Measurements from ENCODE around the gene MUC2. TPM values are rescaled to one million over a fixed set of nuclear protein-coding genes. Genes with fewer than 3 reads are reported as not detected.

MUC2 gene
- total and polyA plus RNA-seq, 7 experiments from 2014 or later: not detected

- Histone ChIP-seq H3K4me3 (ENCODE audit: low read length) (no peak overlapping the region), H3K27me3 (ENCODE audit: control insufficient read depth in 2 of 2, insufficient read depth in 2 of 2, low read length in 2 of 2) (no peaks in the 10 kb centered on the region), H3K36me3 (ENCODE audit: control insufficient read depth in 2 of 3, insufficient read depth in 3 of 3, low read length in 3 of 3) (no peaks in the 10 kb centered on the region), H3K9me3 (ENCODE audit: control insufficient read depth in 2 of 3, low read length in 3 of 3) (no peaks in the 10 kb centered on the region), H3K27ac (ENCODE audit: low read depth, low read length) (no peak overlapping the region), H3K4me1 (ENCODE audit: control insufficient read depth in 2 of 2, insufficient read depth in 2 of 2, low read length in 2 of 2) (no peaks in the 10 kb centered on the region)
- Mint-ChIP-seq H3K4me1 (peaks cover 0 to 6% (median 0%) of the 10 kb centered on the region in 7 donors), H3K9me3 (no peaks in the 10 kb centered on the region), H3K36me3 (no peaks in the 10 kb centered on the region), H3K27me3 (no peaks in the 10 kb centered on the region), H3K4me3 (no peak overlapping the region), H3K27ac (no peak overlapping the region)
- ChIA-PET POLR2A (no interaction called here), CTCF (interaction anchor here (0.8 kb wide), 1 partner anchor 391 kb away, joined by 3 read pairs; no protein-coding TSS in a partner anchor)
- intact Hi-C loops (cut with micrococcal nuclease): loop anchor here in 1 of 2 donors (10.0 kb wide), 1 partner anchor 398 kb away; no protein-coding TSS in a partner anchor
- DNase-seq (peak in 1 of 9 donors; percentile 16), ATAC-seq (no peak)
Measured at GRCh38 chr11:1116666-1117390, 42.2 kb downstream of the MUC2 start.

GRCh38 chr11:1117992-1118391 lies 43.3 kb downstream of the MUC2 start:
- intact Hi-C loops (cut with micrococcal nuclease): loop anchor here in 1 of 2 donors (10.0 kb wide), 1 partner anchor 397 kb away; no protein-coding TSS in a partner anchor

GRCh38 chr11:1118755-1119603 lies 44.3 kb downstream of the MUC2 start:
- DNase-seq (no peak), ATAC-seq (no peak)
- H3K27ac Mint-ChIP-seq: no peak overlapping the region
- Histone ChIP-seq H3K4me3 (ENCODE audit: low read length) (no peak overlapping the region), H3K27me3 (ENCODE audit: control insufficient read depth in 2 of 2, insufficient read depth in 2 of 2, low read length in 2 of 2) (no peaks in the 10 kb centered on the region), H3K36me3 (ENCODE audit: control insufficient read depth in 2 of 3, insufficient read depth in 3 of 3, low read length in 3 of 3) (no peaks in the 10 kb centered on the region), H3K4me1 (ENCODE audit: control insufficient read depth in 2 of 2, insufficient read depth in 2 of 2, low read length in 2 of 2) (no peaks in the 10 kb centered on the region), H3K9me3 (ENCODE audit: control insufficient read depth in 2 of 3, low read length in 3 of 3) (no peaks in the 10 kb centered on the region), H3K27ac (ENCODE audit: low read depth, low read length) (no peak overlapping the region)
- H3K4me3 Mint-ChIP-seq: no peak overlapping the region
- peaks cover 0 to under 1% (median 0%) of the 10 kb centered on the region in 11 donors for H3K9me3 Mint-ChIP-seq
- CTCF ChIA-PET: no interaction called here
- peaks cover 0 to under 1% (median 0%) of the 10 kb centered on the region in 5 donors for H3K36me3 Mint-ChIP-seq
- intact Hi-C loops (cut with micrococcal nuclease): loop anchor here in 1 of 2 donors (10.0 kb wide), 1 partner anchor 396 kb away; no protein-coding TSS in a partner anchor
- POLR2A ChIA-PET: no interaction called here
- peaks cover 0 to 6% (median 0%) of the 10 kb centered on the region in 7 donors for H3K4me1 Mint-ChIP-seq
- peaks cover 0 to 12% (median under 1%) of the 10 kb centered on the region in 5 donors for H3K27me3 Mint-ChIP-seq

More at GRCh38 chr11:1117992-1118391, 43.3 kb downstream of the MUC2 start:
- H3K9me3 Mint-ChIP-seq: no peaks in the 10 kb centered on the region
- H3K36me3 Mint-ChIP-seq: no peaks in the 10 kb centered on the region
- Histone ChIP-seq H3K9me3 (ENCODE audit: control insufficient read depth in 2 of 3, low read length in 3 of 3) (no peaks in the 10 kb centered on the region), H3K27me3 (ENCODE audit: control insufficient read depth in 2 of 2, insufficient read depth in 2 of 2, low read length in 2 of 2) (no peaks in the 10 kb centered on the region), H3K4me3 (ENCODE audit: low read length) (no peak overlapping the region), H3K4me1 (ENCODE audit: control insufficient read depth in 2 of 2, insufficient read depth in 2 of 2, low read length in 2 of 2) (no peaks in the 10 kb centered on the region), H3K36me3 (ENCODE audit: control insufficient read depth in 2 of 3, insufficient read depth in 3 of 3, low read length in 3 of 3) (no peaks in the 10 kb centered on the region), H3K27ac (ENCODE audit: low read depth, low read length) (no peak overlapping the region)
- H3K27me3 Mint-ChIP-seq: peaks cover 0 to 6% (median 0%) of the 10 kb centered on the region in 5 donors
- CTCF ChIA-PET: interaction anchor here (0.6 to 0.8 kb wide), 2 partner anchors 390 to 870 kb away, joined by 3 read pairs; no protein-coding TSS in a partner anchor
- no peak overlapping the region for H3K27ac Mint-ChIP-seq
- peaks cover 0 to 6% (median 0%) of the 10 kb centered on the region in 7 donors for H3K4me1 Mint-ChIP-seq
- POLR2A ChIA-PET: no interaction called here
- ATAC-seq (no peak), DNase-seq (no peak)
- H3K4me3 Mint-ChIP-seq: no peak overlapping the region

GRCh38 chr11:1119604-1120146 lies 45.0 kb downstream of the MUC2 start:
- H3K4me3 Mint-ChIP-seq: no peak overlapping the region
- intact Hi-C loops (cut with micrococcal nuclease): loop anchor here in 1 of 2 donors (10.0 kb wide), 1 partner anchor 395 kb away; no protein-coding TSS in a partner anchor

GRCh38 chr11:1120532-1121330 lies 46.1 kb downstream of the MUC2 start:
- DNase-seq: no peak
- Histone ChIP-seq H3K9me3 (ENCODE audit: control insufficient read depth in 2 of 3, low read length in 3 of 3) (no peaks in the 10 kb centered on the region), H3K4me1 (ENCODE audit: control insufficient read depth in 2 of 2, insufficient read depth in 2 of 2, low read length in 2 of 2) (no peaks in the 10 kb centered on the region), H3K27me3 (ENCODE audit: control insufficient read depth in 2 of 2, insufficient read depth in 2 of 2, low read length in 2 of 2) (no peaks in the 10 kb centered on the region), H3K36me3 (ENCODE audit: control insufficient read depth in 2 of 3, insufficient read depth in 3 of 3, low read length in 3 of 3) (no peaks in the 10 kb centered on the region), H3K4me3 (ENCODE audit: low read length) (no peak overlapping the region), H3K27ac (ENCODE audit: low read depth, low read length) (no peak overlapping the region)
- peaks cover 0 to 20% (median 7%) of the 10 kb centered on the region in 5 donors for H3K27me3 Mint-ChIP-seq
- H3K36me3 Mint-ChIP-seq: peaks cover 0 to 5% (median 0%) of the 10 kb centered on the region in 5 donors
- POLR2A ChIA-PET: no interaction called here
- no peak overlapping the region for H3K27ac Mint-ChIP-seq
- peaks cover 0 to 2% (median 0%) of the 10 kb centered on the region in 7 donors for H3K4me1 Mint-ChIP-seq
- H3K4me3 Mint-ChIP-seq: no peak overlapping the region
- intact Hi-C loops (cut with micrococcal nuclease): no loop called here
- CTCF ChIA-PET: no interaction called here
- ATAC-seq: peak; percentile 18
- H3K9me3 Mint-ChIP-seq: peaks cover 0 to 16% (median 3%) of the 10 kb centered on the region in 11 donors

More at GRCh38 chr11:1119604-1120146, 45.0 kb downstream of the MUC2 start:
- no peak overlapping the region for H3K4me3 ChIP-seq (ENCODE audit: low read length)
- ATAC-seq (no peak), DNase-seq (no peak)
- POLR2A ChIA-PET: no interaction called here
- H3K27ac ChIP-seq (ENCODE audit: low read depth, low read length): no peak overlapping the region
- no peaks in the 10 kb centered on the region for H3K27me3 ChIP-seq (ENCODE audit: control insufficient read depth in 2 of 2, insufficient read depth in 2 of 2, low read length in 2 of 2)
- Mint-ChIP-seq H3K9me3 (peaks cover 0 to 7% (median 2%) of the 10 kb centered on the region in 11 donors), H3K4me1 (peaks cover 0 to 4% (median 0%) of the 10 kb centered on the region in 7 donors), H3K27me3 (peaks cover 0 to 18% (median 7%) of the 10 kb centered on the region in 5 donors), H3K36me3 (peaks cover 0 to 5% (median 0%) of the 10 kb centered on the region in 5 donors), H3K27ac (no peak overlapping the region)
- H3K9me3 ChIP-seq (ENCODE audit: control insufficient read depth in 2 of 3, low read length in 3 of 3): no peaks in the 10 kb centered on the region
- CTCF ChIA-PET: no interaction called here
- H3K4me1 ChIP-seq (ENCODE audit: control insufficient read depth in 2 of 2, insufficient read depth in 2 of 2, low read length in 2 of 2): no peaks in the 10 kb centered on the region
- no peaks in the 10 kb centered on the region for H3K36me3 ChIP-seq (ENCODE audit: control insufficient read depth in 2 of 3, insufficient read depth in 3 of 3, low read length in 3 of 3)

GRCh38 chr11:1121331-1121812 lies 46.7 kb downstream of the MUC2 start:
- H3K9me3 Mint-ChIP-seq: peaks cover 0 to 16% (median 3%) of the 10 kb centered on the region in 11 donors
- no peak overlapping the region for H3K4me3 Mint-ChIP-seq
- DNase-seq: no peak
- CTCF ChIA-PET: no interaction called here
- H3K4me1 Mint-ChIP-seq: peaks cover 0 to 2% (median 0%) of the 10 kb centered on the region in 7 donors
- POLR2A ChIA-PET: no interaction called here
- Histone ChIP-seq H3K27ac (ENCODE audit: low read depth, low read length) (no peak overlapping the region), H3K9me3 (ENCODE audit: control insufficient read depth in 2 of 3, low read length in 3 of 3) (no peaks in the 10 kb centered on the region), H3K27me3 (ENCODE audit: control insufficient read depth in 2 of 2, insufficient read depth in 2 of 2, low read length in 2 of 2) (no peaks in the 10 kb centered on the region), H3K4me3 (ENCODE audit: low read length) (no peak overlapping the region), H3K36me3 (ENCODE audit: control insufficient read depth in 2 of 3, insufficient read depth in 3 of 3, low read length in 3 of 3) (no peaks in the 10 kb centered on the region), H3K4me1 (ENCODE audit: control insufficient read depth in 2 of 2, insufficient read depth in 2 of 2, low read length in 2 of 2) (no peaks in the 10 kb centered on the region)
- H3K27ac Mint-ChIP-seq: no peak overlapping the region
- ATAC-seq: no peak
- intact Hi-C loops (cut with micrococcal nuclease): no loop called here
- H3K27me3 Mint-ChIP-seq: peaks cover 0 to 20% (median 7%) of the 10 kb centered on the region in 5 donors
- peaks cover 0 to 5% (median 0%) of the 10 kb centered on the region in 5 donors for H3K36me3 Mint-ChIP-seq
